GM18526 (cell line): ENCODE measurements around the gene RPA3.

Source experiments
- POLR2A ChIP-seq: IDR thresholded peaks from 3 replicates; pipeline ENCODE4 v1.6.1; 2011; ENCODE audit not compliant: insufficient read length; ENCODE audit errors: extremely low read depth

The RPA3 gene

GRCh38 chr7:7706556-7707172, 11.7 kb downstream of the RPA3 start:
- no peak for TF ChIP-seq POLR2A

GRCh38 chr7:7706101-7706511, 12.3 kb downstream of the RPA3 start:
- no peak for TF ChIP-seq POLR2A

- no peak for TF ChIP-seq POLR2A
Observed at GRCh38 chr7:7705318-7705717, 13.1 kb downstream of the RPA3 start.

- no peak for TF ChIP-seq POLR2A
Observed at GRCh38 chr7:7704867-7705266, 13.5 kb downstream of the RPA3 start.

- TF ChIP-seq POLR2A, result no peak
Observed at GRCh38 chr7:7703427-7703826, 15.0 kb downstream of the RPA3 start.

- TF ChIP-seq POLR2A, result no peak
Observed at GRCh38 chr7:7702826-7703225, 15.6 kb downstream of the RPA3 start.

- TF ChIP-seq POLR2A, result no peak
Observed at GRCh38 chr7:7701527-7701926, 16.9 kb downstream of the RPA3 start.

- TF ChIP-seq POLR2A, result no peak
Observed at GRCh38 chr7:7699970-7700369, 18.4 kb downstream of the RPA3 start.

- TF ChIP-seq POLR2A, result no peak
Observed at GRCh38 chr7:7699380-7699779, 19.0 kb downstream of the RPA3 start.

GRCh38 chr7:7698930-7699329, 19.5 kb downstream of the RPA3 start:
- no peak for TF ChIP-seq POLR2A

GRCh38 chr7:7696458-7697119, 21.8 kb downstream of the RPA3 start:
- TF ChIP-seq POLR2A, result no peak

GRCh38 chr7:7695111-7695817, 23.1 kb downstream of the RPA3 start:
- TF ChIP-seq POLR2A, result no peak

- TF ChIP-seq POLR2A, result no peak
Observed at GRCh38 chr7:7694542-7694941, 23.9 kb downstream of the RPA3 start.

- no peak for TF ChIP-seq POLR2A
Observed at GRCh38 chr7:7693881-7694280, 24.5 kb downstream of the RPA3 start.

GRCh38 chr7:7688956-7689355, 29.5 kb downstream of the RPA3 start:
- TF ChIP-seq POLR2A, result no peak

- TF ChIP-seq POLR2A, result no peak
Observed at GRCh38 chr7:7688310-7688709, 30.1 kb downstream of the RPA3 start.
